Gastroesophageal sphincter (tissue), 4 donors: ENCODE data around the gene MYL3. TPM values are rescaled to one million over a fixed set of nuclear protein-coding genes. Genes with fewer than 3 reads are reported as not detected.

ENCODE experiments used
- ATAC-seq: fragments of 150-250 bp; one replicate; pipeline ENCODE4 v1.9.1; 2016; ENCODE audit warnings: mild to moderate bottlenecking, moderate library complexity
- H3K27ac ChIP-seq, 4 donors: fragments of 200-600 bp; sonication (generic) in 3 of 4; 1 replicate in 3 of 4; 2 replicates in 1 of 4; pipeline ENCODE4 v1.5.1; 2016 to 2019
- H3K27me3 ChIP-seq: fragments of 200-600 bp; sonication (generic); one replicate; pipeline ENCODE4 v1.5.1; 2019
- H3K36me3 ChIP-seq, 2 donors: fragments of 200-600 bp; sonication (generic); one replicate each; pipeline ENCODE4 v1.5.1; 2019; ENCODE audit warnings: control low read depth in 1 of 2
- H3K4me1 ChIP-seq, 3 donors: fragments of 200-600 bp; sonication (generic); 1 replicate in 2 of 3; 2 replicates in 1 of 3; pipeline ENCODE4 v1.5.1; 2016 to 2019; ENCODE audit warnings: control low read depth in 2 of 3
- H3K4me3 ChIP-seq, 2 donors: fragments of 200-600 bp; sonication (generic); one replicate each; pipeline ENCODE4 v1.5.1; 2019; ENCODE audit warnings: mild to moderate bottlenecking in 1 of 2, moderate library complexity in 1 of 2
- H3K9me3 ChIP-seq, 3 donors: fragments of 200-600 bp; sonication (generic); one replicate each; pipeline ENCODE4 v1.5.1; 2017 to 2019; ENCODE audit warnings: control low read depth in 2 of 3
- CTCF ChIP-seq, 4 experiments: fragments of 200-600 bp in 2 of 4; fragments of 450-650 bp in 2 of 4; sonication (generic) in 1 of 4; IDR thresholded peaks; one replicate each; pipeline ENCODE4 v1.5.1; 2017 to 2019; ENCODE audit warnings: antibody characterized with exemption in 4 of 4, mild to moderate bottlenecking in 2 of 4, moderate library complexity in 2 of 4
- EP300 ChIP-seq: sonication (generic); formaldehyde crosslinking; IDR thresholded peaks from one replicate; pipeline ENCODE4 v1.6.1; 2017; ENCODE audit warnings: antibody characterized with exemption, mild to moderate bottlenecking
- POLR2A ChIP-seq, 2 donors: fragments of 450-650 bp; IDR thresholded peaks; one replicate each; pipeline ENCODE4 v1.6.1; 2017; ENCODE audit warnings: antibody characterized with exemption in 2 of 2, mild to moderate bottlenecking in 2 of 2, moderate library complexity in 1 of 2
- POLR2AphosphoS5 ChIP-seq: sonication (generic); formaldehyde crosslinking; IDR thresholded peaks from one replicate; pipeline ENCODE4 v1.6.1; 2017; ENCODE audit warnings: antibody characterized with exemption
- WGBS, 2 donors: methylation state at CpG; one replicate each; pipeline ENCODE4 v1.1.5; 2018; ENCODE audit warnings: low coverage in 1 of 2; 5-methylcytosine and 5-hydroxymethylcytosine counted together
- total RNA-seq, 4 donors: library from RNA; depleted of rRNA; stranded (reverse); fragments of >200 nt; gene quantifications; one replicate each; pipeline ENCODE4 v1.1.0, GENCODE V29; 2016

MYL3 gene
- total RNA-seq, 4 donors from 2014 or later = 2.6 to 5.3 (median 4.2) TPM

- Histone ChIP-seq H3K9me3 (no peaks in the 10 kb centered on the region), H3K27me3 (peaks cover 22% of the 10 kb centered on the region), H3K4me1 (peaks cover 0 to 14% (median 9%) of the 10 kb centered on the region in 3 donors), H3K27ac (no peak overlapping the region), H3K36me3 (no peaks in the 10 kb centered on the region), H3K4me3 (no peak overlapping the region)
- TF ChIP-seq POLR2A (IDR thresholded peaks at IDR 0.05) = no peak
- TF ChIP-seq EP300 = no peak
- no peak for TF ChIP-seq POLR2AphosphoS5
- TF ChIP-seq CTCF (IDR thresholded peaks at IDR 0.05) = no peak
- ATAC-seq = no peak
- 20 to 80% methylated on average over 1 of the region's 22 CpGs for WGBS, 2 donors
Measured at GRCh38 chr3:46899151-46900006, 36.1 kb upstream of the MYL3 start.

GRCh38 chr3:46898321-46899150, 35.3 kb upstream of the MYL3 start:
- TF ChIP-seq POLR2A (IDR thresholded peaks at IDR 0.05) = no peak
- no peak for ATAC-seq
- H3K36me3 ChIP-seq = no peaks in the 10 kb centered on the region
- H3K4me1 ChIP-seq = peaks cover 0 to 19% (median 9%) of the 10 kb centered on the region in 3 donors
- peaks cover 22% of the 10 kb centered on the region for H3K27me3 ChIP-seq
- no peak overlapping the region for H3K27ac ChIP-seq
- WGBS, 2 donors = 24 to 52% methylated on average over 10 to 11 of the region's 71 CpGs
- peak overlapping the region in 1 of 2 donors; percentile 25 for H3K4me3 ChIP-seq
- H3K9me3 ChIP-seq = no peaks in the 10 kb centered on the region

- WGBS, 2 donors = 72% methylated on average over 5 of the region's 15 CpGs; no CpG with 5 or more reads in 1 of the 2 donors
- TF ChIP-seq POLR2AphosphoS5 (no peak), EP300 (no peak), CTCF (IDR thresholded peaks at IDR 0.05) (no peak), POLR2A (IDR thresholded peaks at IDR 0.05) (no peak)
- no peak for ATAC-seq
Measured at GRCh38 chr3:46897829-46898320, 34.6 kb upstream of the MYL3 start.

GRCh38 chr3:46897031-46897430, 33.8 kb upstream of the MYL3 start:
- Histone ChIP-seq H3K36me3 (no peaks in the 10 kb centered on the region), H3K4me3 (no peak overlapping the region), H3K27me3 (peaks cover 22% of the 10 kb centered on the region), H3K27ac (no peak overlapping the region), H3K4me1 (peaks cover 0 to 34% (median 20%) of the 10 kb centered on the region in 3 donors), H3K9me3 (no peaks in the 10 kb centered on the region)
- TF ChIP-seq POLR2A (IDR thresholded peaks at IDR 0.05) = no peak
- ATAC-seq = no peak
- WGBS, 2 donors = no CpG with 5 or more reads among the region's 2 CpGs

More at GRCh38 chr3:46897829-46898320, 34.6 kb upstream of the MYL3 start:
- no peak overlapping the region for H3K4me3 ChIP-seq
- no peaks in the 10 kb centered on the region for H3K9me3 ChIP-seq
- H3K4me1 ChIP-seq = peaks cover 0 to 25% (median 16%) of the 10 kb centered on the region in 3 donors
- no peak overlapping the region for H3K27ac ChIP-seq
- no peaks in the 10 kb centered on the region for H3K36me3 ChIP-seq
- H3K27me3 ChIP-seq = peaks cover 22% of the 10 kb centered on the region

GRCh38 chr3:46896386-46896785, 33.1 kb upstream of the MYL3 start:
- Histone ChIP-seq H3K27me3 (peaks cover 22% of the 10 kb centered on the region), H3K27ac (no peak overlapping the region), H3K36me3 (no peaks in the 10 kb centered on the region), H3K4me3 (no peak overlapping the region), H3K9me3 (no peaks in the 10 kb centered on the region), H3K4me1 (peaks cover 0 to 40% (median 20%) of the 10 kb centered on the region in 3 donors)
- 30 to 47% methylated on average over 2 to 3 of the region's 5 CpGs for WGBS, 2 donors
- TF ChIP-seq POLR2AphosphoS5 (no peak), CTCF (IDR thresholded peaks at IDR 0.05) (no peak)
- ATAC-seq = no peak
